Measurements from ENCODE around the gene POU4F2.

Gene POU4F2

GRCh38 chr4:146634825-146635224, 3.9 kb upstream of the POU4F2 start:
- TF ChIP-seq CTCF (IDR thresholded peaks at IDR 0.05), result no peak
- H3K36me3 Mint-ChIP-seq (ENCODE audit: low read depth), result no peaks in the 10 kb centered on the region
- DNase-seq, result no peak
- H3K27ac Mint-ChIP-seq, result no peak overlapping the region
- H3K4me3 Mint-ChIP-seq, result no peak overlapping the region
- H3K4me1 Mint-ChIP-seq, result peaks cover 22% of the 10 kb centered on the region
- H3K9me3 Mint-ChIP-seq, result peaks cover 3% of the 10 kb centered on the region
- H3K27me3 Mint-ChIP-seq (ENCODE audit: low read depth, poor library complexity), result peaks cover 100% of the 10 kb centered on the region

GRCh38 chr4:146637621-146638332, 916 bp upstream of the POU4F2 start:
- no peak overlapping the region for H3K27ac Mint-ChIP-seq
- H3K4me3 Mint-ChIP-seq, result peak overlapping the region; percentile 81
- H3K4me1 Mint-ChIP-seq, result peaks cover 31% of the 10 kb centered on the region
- H3K9me3 Mint-ChIP-seq, result peaks cover 9% of the 10 kb centered on the region
- no peak for TF ChIP-seq CTCF (IDR thresholded peaks at IDR 0.05)
- DNase-seq, result peak; percentile 38
- peaks cover 100% of the 10 kb centered on the region for H3K27me3 Mint-ChIP-seq (ENCODE audit: low read depth, poor library complexity)
- no peaks in the 10 kb centered on the region for H3K36me3 Mint-ChIP-seq (ENCODE audit: low read depth)

- peaks cover 31% of the 10 kb centered on the region for H3K4me1 Mint-ChIP-seq
- no peak for DNase-seq
- peaks cover 9% of the 10 kb centered on the region for H3K9me3 Mint-ChIP-seq
- H3K27ac Mint-ChIP-seq, result no peak overlapping the region
- no peaks in the 10 kb centered on the region for H3K36me3 Mint-ChIP-seq (ENCODE audit: low read depth)
- peaks cover 100% of the 10 kb centered on the region for H3K27me3 Mint-ChIP-seq (ENCODE audit: low read depth, poor library complexity)
- TF ChIP-seq CTCF (IDR thresholded peaks at IDR 0.05), result no peak
- peak overlapping the region; percentile 81 for H3K4me3 Mint-ChIP-seq
Measured at GRCh38 chr4:146638333-146638785, 334 bp upstream of the POU4F2 start.

- Mint-ChIP-seq H3K27me3 (ENCODE audit: low read depth, poor library complexity) (peaks cover 100% of the 10 kb centered on the region), H3K27ac (no peak overlapping the region), H3K4me1 (peaks cover 31% of the 10 kb centered on the region), H3K4me3 (peak overlapping the region; percentile 76), H3K9me3 (peaks cover 9% of the 10 kb centered on the region), H3K36me3 (ENCODE audit: low read depth) (no peaks in the 10 kb centered on the region)
- no peak for TF ChIP-seq CTCF (IDR thresholded peaks at IDR 0.05)
- no peak for DNase-seq
Measured at GRCh38 chr4:146639506-146639932, 826 bp downstream of the POU4F2 start.

GRCh38 chr4:146640021-146640464, 1.4 kb downstream of the POU4F2 start:
- peak overlapping the region; percentile 76 for H3K4me3 Mint-ChIP-seq
- H3K27me3 Mint-ChIP-seq (ENCODE audit: low read depth, poor library complexity), result peaks cover 100% of the 10 kb centered on the region
- peaks cover 31% of the 10 kb centered on the region for H3K4me1 Mint-ChIP-seq
- no peak for TF ChIP-seq CTCF (IDR thresholded peaks at IDR 0.05)
- H3K27ac Mint-ChIP-seq, result no peak overlapping the region
- no peaks in the 10 kb centered on the region for H3K36me3 Mint-ChIP-seq (ENCODE audit: low read depth)
- no peak for DNase-seq
- peaks cover 6% of the 10 kb centered on the region for H3K9me3 Mint-ChIP-seq
